ENCODE data around the gene RAB7B.

DNA sequence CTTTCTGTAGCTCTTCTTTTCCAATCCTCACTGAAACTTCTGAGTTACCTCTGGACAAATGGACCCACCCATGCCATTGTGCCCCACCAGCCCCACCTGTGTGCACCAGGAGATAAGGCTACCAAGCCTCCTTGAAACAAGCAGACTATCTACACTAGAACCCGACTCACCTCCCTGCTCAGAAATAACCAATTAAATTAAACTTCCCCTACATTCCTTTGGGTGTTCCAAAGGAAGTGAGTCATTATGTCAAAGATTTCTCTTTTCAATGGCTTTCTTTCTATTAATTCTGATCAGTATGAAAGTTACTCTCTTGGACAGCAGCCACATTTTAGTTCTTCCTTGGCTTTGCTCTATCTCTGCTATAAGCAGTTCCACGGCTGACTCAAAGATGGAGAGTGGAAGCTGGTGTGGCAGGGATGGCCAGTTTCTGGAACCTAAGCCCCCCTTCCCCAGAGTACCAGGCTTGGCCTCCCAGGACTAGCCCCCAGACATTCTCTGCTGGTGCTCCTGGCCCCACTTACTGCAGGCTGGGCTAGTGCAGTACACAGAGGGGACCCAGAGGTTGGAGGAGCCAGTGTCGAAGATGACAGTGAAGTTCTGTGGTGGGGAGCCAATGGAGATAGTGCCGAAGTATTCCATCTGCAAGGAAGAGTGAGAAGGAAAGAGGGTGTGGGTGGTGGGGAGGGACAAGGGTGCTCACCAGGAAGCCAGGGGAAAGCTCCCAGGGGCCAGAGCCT is 18.6 kb upstream of the RAB7B start:
- TF ChIP-seq CTCF (IDR thresholded peaks at IDR 0.05) (no peak), POLR2A (IDR thresholded peaks at IDR 0.05) (no peak)

Data from body of pancreas (tissue), 4 donors.